Measurements from ENCODE around the gene CYP2D6. TPM values are rescaled to one million over a fixed set of nuclear protein-coding genes. Genes with fewer than 3 reads are reported as not detected.
"Not testable (repeated sequence)": the region's sequence is repeated elsewhere in the genome, so short reads cannot be mapped to it uniquely, and the experiment has no call there.

Gene CYP2D6
- total RNA-seq, 1 experiment from 2014 or later = 0.55 TPM

DNA sequence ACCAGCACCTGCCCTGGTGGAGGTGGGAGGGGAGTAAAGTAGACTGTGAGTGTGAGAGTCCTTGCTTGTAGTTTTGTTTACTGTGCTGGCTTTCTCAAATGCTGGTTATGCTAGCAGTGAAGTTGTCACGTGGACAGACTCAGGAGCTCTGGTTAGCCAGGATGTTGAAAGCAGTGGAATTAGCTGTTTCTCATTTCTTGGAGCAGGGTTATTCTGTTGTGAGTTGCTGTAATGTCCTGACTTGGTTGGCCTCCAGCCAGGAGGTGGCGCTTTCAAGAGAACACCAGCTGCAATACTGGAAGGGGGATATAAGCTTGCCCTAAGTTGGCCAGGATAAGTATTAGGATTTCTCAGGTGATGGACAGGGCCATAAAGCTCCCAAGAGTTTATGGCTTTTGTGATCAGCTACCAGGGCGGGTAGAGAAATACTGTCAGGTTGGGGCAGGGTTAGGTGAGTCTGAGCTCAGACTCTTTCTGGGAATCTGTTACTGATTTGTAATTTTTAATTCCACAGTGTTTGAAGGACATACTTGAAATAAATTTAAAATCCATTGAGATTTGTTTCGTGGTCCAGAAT is 13.7 kb downstream of the CYP2D6 start:
- ChIA-PET POLR2A (ENCODE audit: unreplicated experiment) (no interaction called here), CTCF (no interaction called here)
- H3F3A ChIP-seq (ENCODE audit: low read length, unreplicated experiment) = no peaks in the 10 kb centered on the region
- TF ChIP-seq EZH2 (IDR thresholded peaks at IDR 0.05; ENCODE audit: low read length, unreplicated experiment) (no peak), EZH2phosphoT487 (IDR thresholded peaks at IDR 0.05; ENCODE audit: borderline replicate concordance, low read length) (no peak), CTCF (conservative IDR thresholded peaks at IDR 0.05; ENCODE audit: low read depth, low read length) (no peak)
- H3K9ac ChIP-seq (ENCODE audit: low read length) = no peak overlapping the region
- no TSS peak for BruUV-seq (replicated peaks)
- no peak overlapping the region for H2AFZ ChIP-seq (ENCODE audit: low read length)
- no peaks in the 10 kb centered on the region for H3K27me3 ChIP-seq (ENCODE audit: low read length)
- no peaks in the 10 kb centered on the region for H3K4me1 ChIP-seq (ENCODE audit: insufficient read depth, low read length)
- no peaks in the 10 kb centered on the region for H3K9me2 ChIP-seq (replicated peaks; ENCODE audit: low read length)
- no peaks in the 10 kb centered on the region for H4K20me1 ChIP-seq (ENCODE audit: low read length)
- no peak overlapping the region for H3K4me3 ChIP-seq (ENCODE audit: low read length)
- H3K4me2 ChIP-seq (ENCODE audit: low read length) = no peak overlapping the region
- no peaks in the 10 kb centered on the region; the same call in 1 of the 2 replicates for H3K36me3 ChIP-seq (ENCODE audit: low read depth, low read length)
- ATAC-seq = no peak
- no peak for DNase-seq
- no peaks in the 10 kb centered on the region for H3K79me2 ChIP-seq (ENCODE audit: low read length)
- no peaks in the 10 kb centered on the region for H3K9me3 ChIP-seq (ENCODE audit: low read length)
- intact Hi-C loops (cut with micrococcal nuclease) = no loop called here
- no peak overlapping the region for H3K27ac ChIP-seq (ENCODE audit: low read length)

DNA sequence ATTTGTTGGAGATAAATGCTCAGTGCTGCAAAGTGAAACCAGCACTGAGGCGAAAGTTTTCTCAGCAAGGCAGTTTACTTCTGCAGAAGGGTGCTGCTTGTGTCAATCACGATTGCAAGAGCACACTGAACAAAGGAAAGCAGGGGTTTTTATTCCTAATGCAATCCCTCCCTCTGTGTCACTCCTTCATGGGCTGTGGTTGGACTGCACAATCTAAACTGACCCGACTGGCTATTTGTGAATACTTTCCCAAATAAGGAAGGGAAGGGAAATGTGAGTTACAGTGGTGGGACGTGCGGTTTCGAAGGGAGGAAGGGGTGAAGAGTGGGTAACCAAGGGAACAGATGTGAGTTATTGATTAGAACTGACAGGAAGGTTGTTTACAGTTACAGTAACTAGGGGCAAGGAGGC is 15.2 kb downstream of the CYP2D6 start:
- H3K27me3 ChIP-seq (ENCODE audit: low read length); H3K9me3 ChIP-seq (ENCODE audit: low read length); POLR2A ChIA-PET (ENCODE audit: unreplicated experiment); H3K4me3 ChIP-seq (ENCODE audit: low read length); H3K27ac ChIP-seq (ENCODE audit: low read length); H3K9me2 ChIP-seq (replicated peaks; ENCODE audit: low read length); intact Hi-C loops (cut with micrococcal nuclease); H3K79me2 ChIP-seq (ENCODE audit: low read length); CTCF ChIA-PET; ATAC-seq; H3F3A ChIP-seq (ENCODE audit: low read length, unreplicated experiment); H4K20me1 ChIP-seq (ENCODE audit: low read length); DNase-seq; H3K9ac ChIP-seq (ENCODE audit: low read length); BruUV-seq (replicated peaks); H3K36me3 ChIP-seq (ENCODE audit: low read depth, low read length); H3K4me2 ChIP-seq (ENCODE audit: low read length); H3K4me1 ChIP-seq (ENCODE audit: insufficient read depth, low read length); H2AFZ ChIP-seq (ENCODE audit: low read length): not testable (repeated sequence)

DNA sequence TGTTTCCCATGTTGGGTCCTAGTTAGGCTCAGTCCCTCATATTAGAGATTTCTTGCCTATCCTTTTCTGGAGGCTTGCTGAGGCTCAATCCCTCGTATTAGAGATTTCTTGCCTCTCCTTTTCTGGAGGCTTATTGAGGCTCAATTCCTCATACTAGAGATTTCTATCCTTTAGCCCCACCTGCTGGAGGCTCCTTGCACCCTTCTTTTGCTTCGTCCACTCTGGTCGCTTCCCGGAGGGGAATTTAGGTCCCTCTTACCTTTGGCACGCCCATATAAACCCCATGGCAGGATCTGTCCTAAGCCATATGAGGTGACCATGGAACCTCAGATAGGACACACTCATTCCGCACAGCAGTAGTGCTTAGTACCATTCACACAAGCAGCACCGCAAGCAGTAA is 15.9 kb downstream of the CYP2D6 start:
- intact Hi-C loops (cut with micrococcal nuclease) = no loop called here
- H3K4me1 ChIP-seq (ENCODE audit: insufficient read depth, low read length) = no peaks in the 10 kb centered on the region
- no peak overlapping the region for H2AFZ ChIP-seq (ENCODE audit: low read length)
- H3K27me3 ChIP-seq (ENCODE audit: low read length) = no peaks in the 10 kb centered on the region
- TF ChIP-seq EZH2phosphoT487 (IDR thresholded peaks at IDR 0.05; ENCODE audit: borderline replicate concordance, low read length) (no peak), CTCF (conservative IDR thresholded peaks at IDR 0.05; ENCODE audit: low read depth, low read length) (no peak), EZH2 (IDR thresholded peaks at IDR 0.05; ENCODE audit: low read length, unreplicated experiment) (no peak)
- POLR2A ChIA-PET (ENCODE audit: unreplicated experiment) = no interaction called here
- no peaks in the 10 kb centered on the region; the same call in 1 of the 2 replicates for H3K36me3 ChIP-seq (ENCODE audit: low read depth, low read length)
- no TSS peak for BruUV-seq (replicated peaks)
- H3K79me2 ChIP-seq (ENCODE audit: low read length) = no peaks in the 10 kb centered on the region
- ATAC-seq (no peak), DNase-seq (peak; percentile 5)
- H3K9me3 ChIP-seq (ENCODE audit: low read length) = no peaks in the 10 kb centered on the region
- H3F3A ChIP-seq (ENCODE audit: low read length, unreplicated experiment) = no peaks in the 10 kb centered on the region
- CTCF ChIA-PET = no interaction called here
- H3K4me3 ChIP-seq (ENCODE audit: low read length) = no peak overlapping the region
- no peaks in the 10 kb centered on the region for H3K9me2 ChIP-seq (replicated peaks; ENCODE audit: low read length)
- H3K4me2 ChIP-seq (ENCODE audit: low read length) = no peak overlapping the region
- no peak overlapping the region for H3K9ac ChIP-seq (ENCODE audit: low read length)
- H4K20me1 ChIP-seq (ENCODE audit: low read length) = no peaks in the 10 kb centered on the region
- H3K27ac ChIP-seq (ENCODE audit: low read length) = no peak overlapping the region
